GM21528 (cell line): ENCODE measurements around the gene TIMP2.

ENCODE experiments used
- ATAC-seq: cut with Tn5 transposase; IDR thresholded peaks from one replicate; pipeline ENCODE4 v1.9.1; 2021; ENCODE audit warnings: mild to moderate bottlenecking, moderate library complexity; ENCODE audit not compliant: unreplicated experiment, low FRiP score

The TIMP2 gene

DNA sequence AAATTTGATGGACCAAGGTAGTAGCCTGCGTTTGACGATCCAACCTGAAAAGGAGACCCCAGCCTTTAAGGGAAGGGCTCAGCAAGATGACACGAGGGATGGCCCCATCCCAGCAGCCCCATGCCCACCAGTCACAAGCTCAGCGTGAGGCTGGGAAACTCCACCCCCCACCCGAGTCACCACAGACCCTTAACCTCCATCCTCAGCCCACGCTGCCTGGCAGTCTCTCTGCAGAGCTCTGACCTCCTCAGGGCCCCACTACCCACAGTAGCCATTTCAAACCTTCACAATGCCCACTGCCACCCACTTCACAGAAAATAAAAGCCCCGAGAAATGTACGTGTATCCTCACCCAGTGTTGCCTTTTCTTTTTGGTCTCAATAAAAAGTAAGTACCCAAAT is 103.2 kb downstream of the TIMP2 start:
- ATAC-seq: no peak

DNA sequence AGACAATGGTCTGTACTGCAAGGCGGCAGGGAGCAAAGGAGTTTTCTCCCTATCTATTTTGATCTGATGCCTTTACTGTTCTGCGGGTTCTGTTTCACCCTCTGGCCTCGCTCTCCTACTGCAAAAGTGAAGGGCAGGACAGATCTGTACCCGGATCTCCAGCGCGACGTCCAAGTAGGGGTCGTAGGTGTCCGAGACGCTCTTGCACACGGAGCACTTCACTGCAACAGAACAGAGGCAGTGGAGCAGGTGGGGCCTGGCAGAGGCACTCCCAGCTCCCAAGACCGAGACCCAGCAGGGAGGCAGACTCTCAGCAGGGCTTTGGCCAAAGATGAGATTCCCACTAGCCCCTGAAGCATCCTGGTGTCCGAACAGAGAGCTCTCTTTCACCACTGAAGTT is 104.3 kb downstream of the TIMP2 start:
- ATAC-seq: no peak

DNA sequence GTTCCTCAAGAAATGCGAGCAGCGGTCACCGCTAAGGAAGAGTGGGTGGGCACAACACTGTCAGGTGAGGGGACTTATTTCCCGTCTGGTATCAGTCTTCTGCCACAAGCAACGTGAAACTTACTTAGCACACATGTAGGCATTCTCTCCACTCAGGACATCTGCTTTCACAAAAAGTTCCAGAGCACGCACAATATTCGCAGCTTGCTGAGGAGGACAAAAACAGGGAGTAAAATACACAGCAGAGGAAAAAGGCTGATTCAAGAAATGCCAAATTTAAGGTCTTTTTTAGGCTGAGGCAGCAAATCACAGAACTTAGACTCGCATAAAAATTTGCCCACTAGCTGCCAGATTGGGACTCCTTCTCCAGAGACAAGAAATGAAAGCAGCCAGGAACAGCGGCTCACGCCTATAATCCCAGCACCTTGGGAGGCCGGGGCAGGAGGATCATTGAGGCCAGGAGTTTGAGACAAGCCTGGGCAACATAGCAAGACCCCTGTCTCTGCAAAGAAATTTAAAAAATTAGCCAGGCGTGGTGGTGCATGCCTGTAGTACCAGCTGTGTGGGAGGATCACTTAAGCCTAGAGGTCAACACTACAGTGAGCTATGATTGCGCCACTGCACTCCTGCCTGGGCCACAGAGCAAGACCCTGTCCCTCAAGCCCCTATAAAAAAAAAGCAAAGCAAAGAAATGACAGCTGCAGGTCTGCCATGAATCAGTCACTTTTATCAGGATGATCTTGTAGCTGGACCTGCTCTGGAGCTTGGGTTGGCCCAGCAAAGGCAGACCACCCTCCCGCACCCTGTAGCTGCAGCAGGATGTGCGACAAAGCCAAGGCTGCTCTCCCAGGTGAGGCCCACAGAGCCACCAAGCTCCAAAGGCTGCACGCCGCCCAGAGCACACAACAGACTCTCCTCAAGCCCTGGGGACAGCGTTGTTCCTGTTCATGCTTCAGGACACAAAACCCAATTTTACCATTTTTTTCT is 105.1 kb downstream of the TIMP2 start:
- no peak for ATAC-seq

DNA sequence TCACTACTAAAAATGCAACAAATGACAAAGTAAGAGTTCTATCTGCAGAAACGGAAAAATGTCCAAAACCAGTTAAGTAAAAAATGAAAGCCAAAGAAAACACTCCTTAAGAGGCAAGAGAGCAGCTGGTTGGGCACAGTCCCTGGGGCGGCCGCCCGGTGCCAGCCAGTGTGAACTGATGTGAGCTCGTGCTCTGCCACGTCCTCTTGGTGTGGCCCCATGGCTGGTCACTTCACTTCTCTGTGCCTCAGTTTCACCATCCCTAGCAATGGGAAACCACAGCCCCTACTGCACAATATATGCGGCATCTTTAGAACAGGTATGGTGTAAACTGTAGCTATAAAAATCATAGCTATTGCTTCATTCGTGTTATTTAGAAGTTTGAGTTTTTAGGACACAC is 105.8 kb downstream of the TIMP2 start:
- no peak for ATAC-seq

DNA sequence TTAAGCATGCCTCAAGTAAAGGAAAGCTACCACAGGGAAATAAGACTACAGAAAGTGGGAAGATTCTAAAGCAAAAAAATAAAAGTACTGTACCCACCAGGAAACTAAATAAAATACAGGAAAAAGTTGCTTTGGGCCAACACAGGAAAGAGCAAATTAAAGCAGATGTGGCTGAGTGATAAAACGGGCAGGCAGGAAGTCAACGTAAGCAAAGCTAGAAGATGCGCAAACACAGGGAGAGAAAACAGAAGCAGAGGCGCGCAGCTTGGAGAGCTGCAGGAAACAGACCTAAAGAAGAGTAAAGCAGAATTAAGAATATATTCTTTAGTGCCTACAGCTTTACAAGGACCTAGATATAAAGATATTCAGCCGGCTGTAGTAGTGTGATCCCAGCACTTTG is 106.3 kb downstream of the TIMP2 start:
- ATAC-seq: no peak

DNA sequence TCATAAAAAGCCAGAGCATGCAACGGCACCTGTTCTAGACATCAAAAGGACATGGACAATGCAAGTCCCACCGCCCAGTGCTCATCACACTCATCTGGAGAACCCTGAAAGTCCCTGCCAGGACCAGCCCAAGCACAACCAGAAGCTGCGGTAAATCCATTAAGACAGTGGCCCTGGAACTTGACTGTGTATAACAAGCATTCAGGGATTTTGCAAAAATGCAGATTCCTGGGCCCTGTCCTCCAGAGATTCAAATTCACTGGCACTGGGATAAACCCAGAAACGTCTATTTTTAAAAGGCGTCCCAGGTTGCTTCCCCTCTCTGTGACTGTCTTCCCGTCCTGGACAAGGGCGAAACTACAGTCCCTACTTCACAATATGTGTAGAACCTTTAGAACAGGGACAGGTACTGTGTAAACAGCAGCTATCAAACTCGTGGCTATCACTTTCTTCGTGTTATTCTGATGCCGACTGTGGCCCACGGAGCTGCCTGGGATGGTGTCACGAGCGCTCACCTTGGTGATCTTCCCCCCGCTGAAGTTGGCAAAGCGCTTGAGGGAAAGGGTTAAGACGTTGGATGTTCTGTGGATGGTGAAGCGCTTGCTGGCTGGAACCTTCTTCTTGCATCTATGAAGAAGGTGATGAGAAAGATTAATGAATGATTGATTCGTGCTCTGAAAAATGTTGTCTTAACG is 106.9 kb downstream of the TIMP2 start:
- no peak for ATAC-seq

DNA sequence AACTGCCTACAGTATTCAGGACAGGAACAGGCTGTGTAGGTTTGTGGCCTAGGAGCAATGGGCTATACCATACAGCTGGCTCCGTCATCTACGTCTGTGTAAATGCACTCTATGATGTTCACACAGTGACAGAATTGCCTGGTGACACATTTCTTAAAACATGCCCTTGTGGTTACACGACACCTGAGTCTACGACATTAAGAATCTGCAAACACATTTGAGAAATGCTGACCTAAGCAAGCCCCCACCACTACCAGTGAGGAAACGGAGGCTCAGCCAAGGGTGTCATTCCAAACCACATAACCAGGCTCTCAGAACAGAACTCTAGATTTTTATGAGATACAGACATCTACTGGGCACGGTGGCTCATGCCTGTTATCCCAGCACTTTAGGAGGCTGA is 108.1 kb downstream of the TIMP2 start:
- ATAC-seq: no peak

DNA sequence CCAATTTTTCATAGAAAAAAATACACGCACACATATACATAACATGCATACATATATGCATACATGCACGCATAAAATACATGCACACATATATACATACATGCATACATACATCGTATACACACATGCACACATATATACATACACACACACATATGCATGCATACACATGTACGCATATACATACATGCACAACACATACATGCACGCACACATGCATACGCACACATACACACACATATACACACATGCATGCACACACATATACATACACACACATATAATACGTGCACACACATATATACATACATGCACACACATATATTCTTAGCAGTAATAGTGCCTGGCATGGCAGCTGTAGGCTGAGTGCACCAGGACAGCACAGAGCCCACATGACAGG is 109.5 kb downstream of the TIMP2 start:
- no peak for ATAC-seq

DNA sequence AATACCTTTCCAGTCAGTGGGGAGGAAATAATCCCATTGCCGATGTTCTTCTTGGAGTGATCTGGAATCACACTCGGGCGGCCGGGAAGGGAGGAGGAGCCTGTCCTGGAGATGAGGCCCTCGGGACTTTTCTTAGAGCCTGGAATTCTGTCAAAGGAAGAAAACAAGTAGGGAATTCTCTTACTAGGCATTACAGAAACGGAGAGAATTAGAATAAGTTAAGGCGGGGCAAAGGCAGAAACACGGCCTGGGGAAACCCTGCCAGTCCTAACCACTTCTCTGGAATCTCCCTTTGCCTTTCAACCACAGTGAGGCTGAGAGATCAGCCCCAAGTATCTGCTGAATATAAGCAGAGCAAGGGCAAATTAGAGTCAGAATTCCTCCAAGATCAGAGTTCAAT is 112.3 kb downstream of the TIMP2 start:
- no peak for ATAC-seq

DNA sequence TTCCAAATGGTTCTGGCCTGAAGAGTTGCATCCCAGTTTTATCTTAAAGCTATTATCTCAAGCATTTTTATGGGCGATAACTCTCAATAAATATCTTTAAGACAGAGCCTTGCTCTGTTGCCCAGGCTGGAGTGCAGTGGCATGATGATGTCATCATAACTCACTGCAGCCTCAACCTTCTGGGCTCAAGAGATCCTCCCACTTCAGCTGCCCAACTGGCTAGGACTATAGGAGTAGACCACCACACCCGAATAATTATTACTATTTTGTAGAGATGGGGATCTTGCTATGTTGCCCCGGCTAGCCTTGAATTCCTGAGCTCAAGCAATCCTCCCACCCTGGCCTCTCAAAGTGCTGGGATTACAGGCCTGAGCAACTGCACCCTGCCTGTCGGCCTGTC is 117.0 kb downstream of the TIMP2 start:
- no peak for ATAC-seq

DNA sequence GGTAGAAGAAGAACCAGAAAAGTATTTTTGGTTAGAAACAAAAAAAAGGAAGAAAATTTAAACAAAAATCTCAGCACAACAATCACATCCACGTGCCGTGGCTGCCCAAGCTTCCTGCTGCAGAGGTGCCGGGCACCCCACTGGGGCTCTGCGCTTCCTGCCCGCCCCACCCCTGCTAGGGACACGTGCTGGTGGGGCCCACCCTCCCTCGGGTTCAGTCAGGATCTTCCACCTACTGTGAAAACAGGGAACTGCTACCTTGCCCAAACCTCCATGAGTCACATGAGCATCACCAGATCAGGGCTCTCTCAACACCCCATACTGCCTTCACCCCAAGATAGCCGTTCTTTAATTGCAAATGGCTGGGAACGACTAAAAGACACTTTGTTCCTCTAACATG is 118.7 kb downstream of the TIMP2 start:
- no peak for ATAC-seq

DNA sequence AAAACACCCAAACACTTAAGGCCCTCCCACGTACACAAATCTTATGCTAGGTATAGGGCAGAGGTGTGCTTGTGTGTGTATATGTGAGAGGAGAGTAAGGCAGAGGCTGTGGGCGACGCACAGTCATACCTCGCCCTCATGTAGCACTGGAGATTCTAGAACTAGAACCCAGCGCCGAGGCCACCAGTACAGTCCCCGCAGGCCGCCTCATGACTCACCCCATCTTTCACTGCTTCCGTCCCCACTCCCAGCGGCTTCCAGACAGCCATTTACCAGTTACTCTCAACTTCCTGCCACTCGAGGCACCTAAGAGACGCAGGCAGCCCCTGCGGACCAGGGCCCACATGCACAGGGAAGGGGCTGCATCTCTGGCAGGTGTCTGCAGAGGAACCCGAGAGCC is 119.9 kb downstream of the TIMP2 start:
- no peak for ATAC-seq

DNA sequence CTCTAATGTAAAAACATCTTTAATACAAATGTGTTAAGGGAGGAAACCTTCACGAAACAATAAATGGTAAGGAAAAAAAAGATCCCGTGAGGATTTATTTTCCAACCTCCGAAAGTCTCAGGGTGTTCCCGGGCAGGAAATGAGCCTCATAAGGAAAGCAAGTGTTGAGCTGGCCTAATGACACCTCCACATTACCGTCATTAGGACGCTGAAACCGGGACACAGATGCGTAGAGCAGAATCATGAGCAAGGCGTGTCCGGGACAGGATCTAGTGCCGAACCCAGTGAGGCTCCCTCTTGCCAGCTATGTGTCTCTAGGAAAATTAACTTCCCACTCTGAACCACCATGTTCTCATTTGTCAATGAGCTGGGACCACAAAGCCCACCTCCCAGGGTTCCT is 120.4 kb downstream of the TIMP2 start:
- no peak for ATAC-seq

DNA sequence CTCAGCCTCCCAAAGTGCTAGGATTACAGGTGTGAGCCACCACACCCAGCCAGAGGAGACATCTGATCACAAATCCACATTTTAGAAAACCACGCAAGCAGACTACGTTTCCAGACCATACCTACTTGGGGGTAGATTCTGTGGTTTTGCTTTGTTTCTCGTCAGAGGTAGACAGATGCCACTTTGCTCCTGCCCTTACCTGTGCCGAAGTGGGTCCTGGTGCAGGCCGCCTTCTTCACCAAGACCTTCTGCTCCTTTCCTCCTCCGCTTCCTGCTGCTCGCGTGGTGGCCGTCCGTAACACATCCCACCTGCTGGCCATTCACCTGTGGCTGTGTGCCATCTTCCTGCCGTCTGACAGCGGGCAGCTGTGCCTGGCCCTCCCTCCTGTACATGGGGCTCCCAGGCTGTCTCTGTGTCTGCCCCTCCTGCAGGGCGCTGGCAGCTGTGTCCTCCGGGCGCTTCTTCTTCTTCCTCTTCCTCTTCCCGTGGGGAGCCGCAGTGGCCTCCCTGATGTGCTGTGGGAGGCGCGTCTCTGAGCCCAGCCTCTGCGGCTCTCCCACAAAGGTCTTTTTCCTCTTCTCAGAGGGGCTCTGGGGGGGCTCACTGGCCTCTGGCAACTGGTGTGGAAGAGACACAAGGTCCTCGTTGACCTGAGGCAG is 121.9 kb downstream of the TIMP2 start:
- no peak for ATAC-seq
